Measurements from ENCODE around the gene SYT1.

GRCh38 chr12:79420146-79420618 lies 555.6 kb downstream of the SYT1 start:
- no peak for TF ChIP-seq EP300 (IDR thresholded peaks at IDR 0.05)
- peak in 2 of 3 donors; percentile 39 to 54 for TF ChIP-seq CTCF (IDR thresholded peaks at IDR 0.05)
- no peak for TF ChIP-seq POLR2A (IDR thresholded peaks at IDR 0.05)
